Effector memory CD8-positive, alpha-beta T cell (primary cell): ENCODE measurements around the gene DDX18.

Source experiments
- ATAC-seq: fragments of 150-1000 bp; cut with Tn5 transposase; replicated peaks from 2 replicates; pipeline ENCODE4 v1.10.0; 2021; ENCODE audit warnings: mild to moderate bottlenecking, moderate library complexity
- DNase-seq, 3 experiments: peaks; one replicate each; pipeline ENCODE4 v3.0.0; 2021
- H3K27ac Mint-ChIP-seq, 2 donors: one replicate each; pipeline ENCODE4 v1.8.0; 2022; ENCODE audit warnings: mild to moderate bottlenecking in 2 of 2, mixed read lengths in 2 of 2, moderate library complexity in 2 of 2
- H3K27me3 Mint-ChIP-seq, 2 donors: one replicate each; pipeline ENCODE4 v1.8.0; 2022; ENCODE audit warnings: mixed read lengths in 2 of 2
- H3K36me3 Mint-ChIP-seq: one replicate; pipeline ENCODE4 v1.8.0; 2022; ENCODE audit warnings: mild to moderate bottlenecking, moderate library complexity, mixed read lengths; ENCODE audit not compliant: insufficient read depth
- H3K4me1 Mint-ChIP-seq, 2 donors: one replicate each; pipeline ENCODE4 v1.8.0; 2022; ENCODE audit warnings: low read depth in 2 of 2, mixed read lengths in 2 of 2
- H3K4me3 Mint-ChIP-seq, 2 donors: one replicate each; pipeline ENCODE4 v1.8.0; 2022; ENCODE audit warnings: mild to moderate bottlenecking in 2 of 2, mixed read lengths in 2 of 2, moderate library complexity in 2 of 2
- H3K9me3 Mint-ChIP-seq, 2 donors: one replicate each; pipeline ENCODE4 v1.8.0; 2022; ENCODE audit warnings: mixed read lengths in 2 of 2

DDX18 gene

GRCh38 chr2:117851969-117852368, 37.5 kb downstream of the DDX18 start:
- no peak for DNase-seq
- Mint-ChIP-seq H3K4me1 (peaks cover 0 to 2% of the 10 kb centered on the region in 2 donors), H3K36me3 (no peaks in the 10 kb centered on the region), H3K9me3 (no peaks in the 10 kb centered on the region), H3K4me3 (no peak overlapping the region), H3K27me3 (peaks cover 86 to 94% of the 10 kb centered on the region in 2 donors), H3K27ac (no peak overlapping the region)
- no peak for ATAC-seq

DNA sequence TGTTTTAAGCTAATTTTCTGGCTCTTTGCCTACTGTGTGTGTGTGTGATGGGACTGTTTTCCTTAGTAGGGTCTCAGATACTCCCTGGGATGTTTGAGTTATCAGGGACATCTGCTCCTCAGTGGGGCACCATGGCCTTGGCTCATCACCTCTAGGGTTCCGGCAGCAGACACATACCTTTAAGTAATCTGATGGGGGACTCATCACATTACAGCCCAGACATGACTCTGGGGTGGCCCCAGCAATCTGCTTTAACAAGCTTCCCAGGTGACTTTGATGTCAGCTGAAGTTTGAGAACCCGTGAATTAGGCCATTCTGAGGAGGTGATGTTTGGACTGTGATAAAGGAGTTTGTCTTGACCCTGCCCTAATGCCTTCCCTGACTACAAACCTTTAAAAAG, 38.8 kb downstream of the DDX18 start:
- Mint-ChIP-seq H3K36me3 (no peaks in the 10 kb centered on the region), H3K9me3 (no peaks in the 10 kb centered on the region), H3K27ac (no peak overlapping the region), H3K4me3 (no peak overlapping the region), H3K4me1 (peaks cover 0 to 2% of the 10 kb centered on the region in 2 donors), H3K27me3 (peaks cover 77 to 88% of the 10 kb centered on the region in 2 donors)
- no peak for ATAC-seq
- no peak for DNase-seq

- H3K27me3 Mint-ChIP-seq = peaks cover 73 to 86% of the 10 kb centered on the region in 2 donors
These were observed 39.4 kb downstream of the DDX18 start for GRCh38 chr2:117853873-117854272.

DNA sequence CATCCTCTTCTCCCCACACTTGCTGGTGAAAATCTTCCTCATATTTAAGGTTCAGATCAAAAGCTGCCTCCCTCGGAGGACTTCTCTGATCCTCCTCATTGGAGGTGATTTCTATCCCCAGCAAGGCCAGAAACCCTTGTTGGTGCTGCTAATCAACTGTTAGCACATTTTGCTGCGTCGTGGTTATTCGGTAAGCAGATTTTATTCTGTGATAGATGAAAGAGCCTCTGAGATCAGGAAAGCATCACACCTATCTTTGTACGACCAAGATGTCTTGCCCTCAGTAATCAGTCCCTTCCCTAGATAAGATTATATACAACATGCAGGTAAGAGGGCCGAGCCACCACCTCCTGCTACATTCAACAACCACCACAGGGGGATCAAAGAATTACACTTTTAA, 40.1 kb downstream of the DDX18 start:
- ATAC-seq (no peak), DNase-seq (no peak)
- peaks cover 0 to 2% of the 10 kb centered on the region in 2 donors for H3K4me1 Mint-ChIP-seq
- H3K27ac Mint-ChIP-seq = no peak overlapping the region
- no peaks in the 10 kb centered on the region for H3K9me3 Mint-ChIP-seq
- H3K4me3 Mint-ChIP-seq = no peak overlapping the region
- H3K36me3 Mint-ChIP-seq = no peaks in the 10 kb centered on the region
- H3K27me3 Mint-ChIP-seq = peaks cover 67 to 80% of the 10 kb centered on the region in 2 donors

More at GRCh38 chr2:117853873-117854272, 39.4 kb downstream of the DDX18 start:
- Mint-ChIP-seq H3K4me1 (peaks cover 0 to 2% of the 10 kb centered on the region in 2 donors), H3K27ac (no peak overlapping the region), H3K4me3 (no peak overlapping the region), H3K9me3 (no peaks in the 10 kb centered on the region), H3K36me3 (no peaks in the 10 kb centered on the region)
- DNase-seq (no peak), ATAC-seq (no peak)

GRCh38 chr2:117855886-117856285, 41.4 kb downstream of the DDX18 start:
- Mint-ChIP-seq H3K4me1 (no peaks in the 10 kb centered on the region), H3K36me3 (no peaks in the 10 kb centered on the region), H3K4me3 (no peak overlapping the region), H3K9me3 (no peaks in the 10 kb centered on the region), H3K27me3 (peaks cover 60 to 77% of the 10 kb centered on the region in 2 donors), H3K27ac (no peak overlapping the region)
- ATAC-seq (no peak), DNase-seq (no peak)

DNA sequence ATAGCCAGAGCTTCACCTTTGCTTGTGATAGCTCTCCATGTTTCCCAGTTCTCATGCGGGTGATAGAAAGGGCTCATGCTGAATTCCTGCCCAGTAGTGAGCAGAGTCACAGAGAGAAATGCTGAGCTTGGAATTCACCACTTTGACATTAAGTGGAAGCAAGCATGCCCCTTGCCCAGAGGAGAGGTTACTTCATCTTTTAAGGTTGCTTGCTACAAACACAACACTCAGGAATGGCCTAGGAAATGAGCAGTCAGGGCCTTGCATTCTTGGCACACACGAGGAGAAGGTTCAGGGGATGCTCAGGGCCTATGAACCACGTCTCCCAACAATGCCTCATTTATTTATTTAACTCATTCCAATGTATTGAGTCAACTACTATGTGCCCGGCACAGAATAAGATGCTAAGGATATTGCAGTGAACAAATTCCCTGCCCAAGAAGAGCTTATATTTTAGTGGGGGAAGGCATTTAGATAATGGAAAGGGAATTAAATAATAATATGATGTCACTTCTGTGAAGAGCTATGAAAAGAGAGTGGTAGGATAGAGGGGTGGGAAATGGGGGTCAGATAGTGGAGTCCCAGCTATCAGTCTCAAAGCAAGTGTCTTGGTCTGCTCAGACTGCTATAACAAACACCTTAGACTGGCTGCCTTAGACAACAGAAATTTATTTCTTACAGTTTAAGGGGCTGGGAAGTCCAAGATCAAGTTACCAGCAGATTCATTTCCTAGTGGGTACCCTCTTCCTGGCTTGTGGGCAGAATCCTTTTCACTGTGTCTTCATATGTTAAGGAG, 42.1 kb downstream of the DDX18 start:
- peaks cover 60 to 77% of the 10 kb centered on the region in 2 donors for H3K27me3 Mint-ChIP-seq
- DNase-seq (no peak), ATAC-seq (no peak)
- H3K4me3 Mint-ChIP-seq = no peak overlapping the region
- no peaks in the 10 kb centered on the region for H3K9me3 Mint-ChIP-seq
- H3K4me1 Mint-ChIP-seq = no peaks in the 10 kb centered on the region
- no peaks in the 10 kb centered on the region for H3K36me3 Mint-ChIP-seq
- no peak overlapping the region for H3K27ac Mint-ChIP-seq

DNA sequence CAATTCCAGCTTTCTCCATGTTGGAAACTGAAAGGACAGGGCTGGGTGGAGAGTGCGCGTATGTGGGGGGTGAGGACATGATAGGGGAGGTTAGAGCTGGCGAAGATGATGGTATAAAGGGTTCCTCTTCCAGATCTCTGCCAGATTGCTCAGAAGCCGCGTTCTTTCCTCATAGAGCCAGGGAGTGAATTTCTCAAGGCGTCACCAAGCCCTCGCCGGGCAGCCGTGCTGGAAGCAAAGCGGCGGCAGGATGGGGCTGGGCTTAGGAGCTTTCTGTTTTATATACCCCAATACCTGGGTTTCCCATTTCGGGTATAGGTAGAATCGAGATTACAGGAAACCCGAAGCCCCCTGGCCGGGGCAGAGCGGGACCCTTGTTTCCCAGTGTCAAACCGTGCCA, 43.8 kb downstream of the DDX18 start:
- H3K4me1 Mint-ChIP-seq = no peaks in the 10 kb centered on the region
- no peak overlapping the region for H3K27ac Mint-ChIP-seq
- no peak for DNase-seq
- no peaks in the 10 kb centered on the region for H3K9me3 Mint-ChIP-seq
- peaks cover 47 to 60% of the 10 kb centered on the region in 2 donors for H3K27me3 Mint-ChIP-seq
- no peak overlapping the region for H3K4me3 Mint-ChIP-seq
- H3K36me3 Mint-ChIP-seq = no peaks in the 10 kb centered on the region
- ATAC-seq = no peak

GRCh38 chr2:117858892-117859531, 44.5 kb downstream of the DDX18 start:
- no peaks in the 10 kb centered on the region for H3K4me1 Mint-ChIP-seq
- peaks cover 41 to 54% of the 10 kb centered on the region in 2 donors for H3K27me3 Mint-ChIP-seq
- DNase-seq (no peak), ATAC-seq (no peak)
- H3K36me3 Mint-ChIP-seq = no peaks in the 10 kb centered on the region
- H3K9me3 Mint-ChIP-seq = no peaks in the 10 kb centered on the region
- H3K27ac Mint-ChIP-seq = no peak overlapping the region
- no peak overlapping the region for H3K4me3 Mint-ChIP-seq

DNA sequence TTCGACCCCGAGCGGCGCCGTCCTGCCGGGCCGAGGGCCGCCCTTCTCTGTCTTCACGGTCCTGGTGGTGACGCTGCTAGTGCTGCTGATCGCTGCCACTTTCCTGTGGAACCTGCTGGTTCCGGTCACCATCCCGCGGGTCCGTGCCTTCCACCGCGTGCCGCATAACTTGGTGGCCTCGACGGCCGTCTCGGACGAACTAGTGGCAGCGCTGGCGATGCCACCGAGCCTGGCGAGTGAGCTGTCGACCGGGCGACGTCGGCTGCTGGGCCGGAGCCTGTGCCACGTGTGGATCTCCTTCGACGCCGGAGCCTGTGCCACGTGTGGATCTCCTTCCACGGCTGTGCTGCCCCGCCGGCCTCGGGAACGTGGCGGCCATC, 45.0 kb downstream of the DDX18 start:
- Mint-ChIP-seq H3K4me3 (no peak overlapping the region), H3K27me3 (peaks cover 36 to 49% of the 10 kb centered on the region in 2 donors), H3K36me3 (no peaks in the 10 kb centered on the region), H3K4me1 (no peaks in the 10 kb centered on the region), H3K9me3 (no peaks in the 10 kb centered on the region), H3K27ac (no peak overlapping the region)
- DNase-seq = no peak
- ATAC-seq = no peak

- DNase-seq (no peak), ATAC-seq (no peak)
- H3K4me1 Mint-ChIP-seq = no peaks in the 10 kb centered on the region
- H3K4me3 Mint-ChIP-seq = no peak overlapping the region
- H3K36me3 Mint-ChIP-seq = no peaks in the 10 kb centered on the region
- no peak overlapping the region for H3K27ac Mint-ChIP-seq
- H3K9me3 Mint-ChIP-seq = no peaks in the 10 kb centered on the region
- H3K27me3 Mint-ChIP-seq = peaks cover 30 to 43% of the 10 kb centered on the region in 2 donors
These were observed 45.6 kb downstream of the DDX18 start for GRCh38 chr2:117859924-117860647.

DNA sequence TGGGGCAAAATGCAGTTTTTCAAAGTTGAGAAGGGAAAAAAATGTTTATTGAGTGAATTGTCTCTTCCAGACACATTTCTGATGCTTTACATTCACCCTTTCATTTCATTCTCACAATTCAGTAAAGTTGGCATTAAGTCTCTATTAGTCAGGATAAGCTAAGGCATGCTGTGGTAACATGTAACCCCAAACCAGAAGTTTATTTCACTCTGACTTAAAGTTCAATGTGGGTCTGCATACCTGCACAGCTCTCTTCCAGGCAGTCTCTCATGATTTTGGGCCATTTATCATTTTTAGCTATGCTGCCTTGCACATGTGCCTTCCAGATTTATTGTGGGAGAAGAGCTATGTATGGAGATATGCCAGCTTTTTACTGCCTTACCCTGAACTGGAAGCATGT, 48.0 kb downstream of the DDX18 start:
- Mint-ChIP-seq H3K27me3 (peaks cover 18 to 28% of the 10 kb centered on the region in 2 donors), H3K36me3 (no peaks in the 10 kb centered on the region), H3K9me3 (no peaks in the 10 kb centered on the region), H3K4me1 (no peaks in the 10 kb centered on the region), H3K4me3 (no peak overlapping the region), H3K27ac (no peak overlapping the region)
- ATAC-seq = no peak
- no peak for DNase-seq

- Mint-ChIP-seq H3K9me3 (no peaks in the 10 kb centered on the region), H3K36me3 (peaks cover 2% of the 10 kb centered on the region)
- no peak for ATAC-seq
These were observed 61.3 kb downstream of the DDX18 start for GRCh38 chr2:117875786-117876185.

GRCh38 chr2:117879003-117879402, 64.5 kb downstream of the DDX18 start:
- H3K4me1 Mint-ChIP-seq = no peaks in the 10 kb centered on the region
- ATAC-seq (no peak), DNase-seq (no peak)
- H3K27me3 Mint-ChIP-seq = peaks cover 60 to 62% of the 10 kb centered on the region in 2 donors
- peaks cover 2% of the 10 kb centered on the region for H3K36me3 Mint-ChIP-seq
- H3K4me3 Mint-ChIP-seq = no peak overlapping the region
- H3K9me3 Mint-ChIP-seq = peaks cover 0 to 3% of the 10 kb centered on the region in 2 donors
- no peak overlapping the region for H3K27ac Mint-ChIP-seq

More at GRCh38 chr2:117875786-117876185, 61.3 kb downstream of the DDX18 start:
- DNase-seq = no peak
- no peak overlapping the region for H3K4me3 Mint-ChIP-seq
- no peak overlapping the region for H3K27ac Mint-ChIP-seq
- H3K4me1 Mint-ChIP-seq = no peaks in the 10 kb centered on the region
- peaks cover 52 to 56% of the 10 kb centered on the region in 2 donors for H3K27me3 Mint-ChIP-seq
